ENCODE results near the gene KRT16.

The KRT16 gene

DNA sequence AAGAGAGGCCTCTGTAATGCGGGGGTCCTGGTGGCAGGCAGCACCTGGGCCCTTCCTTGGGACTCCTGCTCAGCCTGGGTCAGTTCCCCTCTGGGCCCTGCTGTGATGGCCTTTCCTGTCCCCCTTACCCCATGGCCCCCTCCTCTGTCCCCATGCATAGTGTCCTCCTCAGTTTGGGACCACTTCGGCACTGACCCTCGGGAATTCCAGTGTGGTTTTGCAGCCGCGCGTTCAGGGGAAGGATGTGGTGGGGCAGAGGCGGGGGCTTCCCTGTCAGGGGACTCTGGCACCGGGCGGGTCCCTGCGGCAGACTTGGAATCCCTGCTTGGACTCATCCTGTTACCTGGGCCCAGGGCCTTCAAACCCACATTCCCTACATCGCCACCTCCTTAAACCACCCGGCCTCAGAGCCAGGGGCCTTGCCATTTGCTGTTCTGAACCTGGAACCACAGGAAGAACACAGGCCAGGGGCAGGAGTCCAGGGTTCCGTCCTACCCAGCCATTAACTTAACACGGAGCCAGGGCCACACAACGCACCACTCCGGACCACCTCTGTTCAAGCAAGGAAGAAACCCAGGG is 44.7 kb upstream of the KRT16 start:
- no peaks in the 10 kb centered on the region for H3K27me3 ChIP-seq (ENCODE audit: insufficient read depth, poor library complexity, severe bottlenecking)
- peaks cover 45% of the 10 kb centered on the region for H3K4me1 ChIP-seq (ENCODE audit: insufficient read depth, poor library complexity, severe bottlenecking)
- H3K27ac ChIP-seq (ENCODE audit: poor library complexity, severe bottlenecking): peak overlapping the region; percentile 99
- H3K36me3 ChIP-seq (ENCODE audit: low read depth): no peaks in the 10 kb centered on the region
- TF ChIP-seq, protein P1, sequence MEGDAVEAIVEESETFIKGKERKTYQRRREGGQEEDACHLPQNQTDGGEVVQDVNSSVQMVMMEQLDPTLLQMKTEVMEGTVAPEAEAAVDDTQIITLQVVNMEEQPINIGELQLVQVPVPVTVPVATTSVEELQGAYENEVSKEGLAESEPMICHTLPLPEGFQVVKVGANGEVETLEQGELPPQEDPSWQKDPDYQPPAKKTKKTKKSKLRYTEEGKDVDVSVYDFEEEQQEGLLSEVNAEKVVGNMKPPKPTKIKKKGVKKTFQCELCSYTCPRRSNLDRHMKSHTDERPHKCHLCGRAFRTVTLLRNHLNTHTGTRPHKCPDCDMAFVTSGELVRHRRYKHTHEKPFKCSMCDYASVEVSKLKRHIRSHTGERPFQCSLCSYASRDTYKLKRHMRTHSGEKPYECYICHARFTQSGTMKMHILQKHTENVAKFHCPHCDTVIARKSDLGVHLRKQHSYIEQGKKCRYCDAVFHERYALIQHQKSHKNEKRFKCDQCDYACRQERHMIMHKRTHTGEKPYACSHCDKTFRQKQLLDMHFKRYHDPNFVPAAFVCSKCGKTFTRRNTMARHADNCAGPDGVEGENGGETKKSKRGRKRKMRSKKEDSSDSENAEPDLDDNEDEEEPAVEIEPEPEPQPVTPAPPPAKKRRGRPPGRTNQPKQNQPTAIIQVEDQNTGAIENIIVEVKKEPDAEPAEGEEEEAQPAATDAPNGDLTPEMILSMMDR (IDR thresholded peaks at IDR 0.05; ENCODE audit: poor library complexity, severe bottlenecking): no peak
- no peak overlapping the region for H3K4me3 ChIP-seq (ENCODE audit: severe bottlenecking)
- ATAC-seq (ENCODE audit: low read depth): no peak
- H3K9me3 ChIP-seq (ENCODE audit: severe bottlenecking): no peaks in the 10 kb centered on the region
- no peak for DNase-seq (ENCODE audit: low spot score)

DNA sequence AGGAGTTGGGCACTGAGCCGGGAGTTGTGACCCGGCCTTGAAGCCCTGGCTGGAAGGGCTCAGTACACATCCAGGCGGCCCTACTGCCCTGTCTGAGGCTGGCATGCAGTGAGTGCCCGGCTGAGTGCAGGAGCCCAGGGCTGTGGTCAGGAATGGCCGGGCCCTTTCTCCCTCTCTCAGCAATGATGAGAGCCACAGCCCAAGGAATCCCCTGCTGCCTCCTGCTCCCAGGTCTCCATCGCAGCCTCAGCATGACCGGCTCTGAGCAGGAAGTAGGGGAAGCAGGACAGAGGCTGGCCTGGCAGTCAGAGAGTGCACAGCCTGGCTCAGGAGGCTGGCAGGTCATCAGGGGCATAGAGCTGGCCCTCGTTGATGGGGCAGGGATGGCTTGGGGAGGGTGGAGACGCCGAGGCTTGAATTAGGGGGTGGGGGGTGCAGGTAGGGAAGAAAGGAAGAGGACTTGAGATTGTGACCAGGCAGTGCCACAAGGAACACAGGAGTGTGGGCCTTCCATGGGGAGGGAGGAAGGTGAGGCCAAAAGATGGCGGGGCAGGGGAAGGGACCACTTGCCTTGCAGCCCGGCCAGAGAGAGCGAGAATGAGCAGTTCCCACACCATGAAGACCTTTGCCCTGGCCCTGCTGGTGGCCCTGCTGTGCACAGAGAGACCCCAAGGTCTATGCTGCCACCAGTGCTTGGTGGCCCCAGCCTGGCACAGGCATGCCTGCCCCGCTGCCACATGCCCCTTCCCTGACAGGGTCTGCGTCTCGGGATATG is 43.9 kb upstream of the KRT16 start:
- TF ChIP-seq, protein P1 (IDR thresholded peaks at IDR 0.05; ENCODE audit: poor library complexity, severe bottlenecking): no peak
- DNase-seq (ENCODE audit: low spot score) (no peak), ATAC-seq (ENCODE audit: low read depth) (no peak)
- Histone ChIP-seq H3K9me3 (ENCODE audit: severe bottlenecking) (no peaks in the 10 kb centered on the region), H3K4me1 (ENCODE audit: insufficient read depth, poor library complexity, severe bottlenecking) (peaks cover 53% of the 10 kb centered on the region), H3K27me3 (ENCODE audit: insufficient read depth, poor library complexity, severe bottlenecking) (no peaks in the 10 kb centered on the region), H3K4me3 (ENCODE audit: severe bottlenecking) (no peak overlapping the region), H3K27ac (ENCODE audit: poor library complexity, severe bottlenecking) (peak overlapping the region; percentile 99), H3K36me3 (ENCODE audit: low read depth) (no peaks in the 10 kb centered on the region)

DNA sequence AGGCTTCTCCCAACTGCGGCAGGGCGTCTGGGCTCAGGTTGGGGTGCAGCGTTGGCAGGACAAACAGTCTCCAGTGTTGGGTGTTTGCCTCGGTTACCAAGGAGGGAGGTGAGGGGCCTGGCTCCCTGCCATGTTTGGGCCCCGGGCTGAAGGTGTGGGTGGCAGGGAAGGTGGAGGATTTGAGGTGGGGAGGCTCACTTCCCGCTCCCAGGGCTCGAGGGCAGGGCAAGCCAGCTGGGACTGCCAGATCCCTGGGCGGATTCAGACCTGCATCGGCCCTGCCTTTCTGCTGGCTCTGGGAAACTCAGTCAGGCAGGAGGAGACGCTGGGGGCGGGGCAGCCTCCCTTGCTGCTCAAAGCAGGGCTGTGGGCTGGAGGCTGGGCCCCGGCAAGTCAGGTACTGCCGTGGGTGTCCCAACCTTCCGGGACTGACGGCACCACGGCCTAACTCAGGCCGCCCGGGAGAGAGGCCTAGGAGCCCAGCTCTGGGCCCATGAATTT is 43.1 kb upstream of the KRT16 start:
- Histone ChIP-seq H3K9me3 (ENCODE audit: severe bottlenecking) (no peaks in the 10 kb centered on the region), H3K4me1 (ENCODE audit: insufficient read depth, poor library complexity, severe bottlenecking) (peaks cover 61% of the 10 kb centered on the region), H3K27ac (ENCODE audit: poor library complexity, severe bottlenecking) (peak overlapping the region; percentile 99), H3K27me3 (ENCODE audit: insufficient read depth, poor library complexity, severe bottlenecking) (no peaks in the 10 kb centered on the region), H3K4me3 (ENCODE audit: severe bottlenecking) (no peak overlapping the region), H3K36me3 (ENCODE audit: low read depth) (no peaks in the 10 kb centered on the region)
- TF ChIP-seq, protein P1 (IDR thresholded peaks at IDR 0.05; ENCODE audit: poor library complexity, severe bottlenecking): no peak
- DNase-seq (ENCODE audit: low spot score) (peak; percentile 99), ATAC-seq (ENCODE audit: low read depth) (peak; percentile 59)

DNA sequence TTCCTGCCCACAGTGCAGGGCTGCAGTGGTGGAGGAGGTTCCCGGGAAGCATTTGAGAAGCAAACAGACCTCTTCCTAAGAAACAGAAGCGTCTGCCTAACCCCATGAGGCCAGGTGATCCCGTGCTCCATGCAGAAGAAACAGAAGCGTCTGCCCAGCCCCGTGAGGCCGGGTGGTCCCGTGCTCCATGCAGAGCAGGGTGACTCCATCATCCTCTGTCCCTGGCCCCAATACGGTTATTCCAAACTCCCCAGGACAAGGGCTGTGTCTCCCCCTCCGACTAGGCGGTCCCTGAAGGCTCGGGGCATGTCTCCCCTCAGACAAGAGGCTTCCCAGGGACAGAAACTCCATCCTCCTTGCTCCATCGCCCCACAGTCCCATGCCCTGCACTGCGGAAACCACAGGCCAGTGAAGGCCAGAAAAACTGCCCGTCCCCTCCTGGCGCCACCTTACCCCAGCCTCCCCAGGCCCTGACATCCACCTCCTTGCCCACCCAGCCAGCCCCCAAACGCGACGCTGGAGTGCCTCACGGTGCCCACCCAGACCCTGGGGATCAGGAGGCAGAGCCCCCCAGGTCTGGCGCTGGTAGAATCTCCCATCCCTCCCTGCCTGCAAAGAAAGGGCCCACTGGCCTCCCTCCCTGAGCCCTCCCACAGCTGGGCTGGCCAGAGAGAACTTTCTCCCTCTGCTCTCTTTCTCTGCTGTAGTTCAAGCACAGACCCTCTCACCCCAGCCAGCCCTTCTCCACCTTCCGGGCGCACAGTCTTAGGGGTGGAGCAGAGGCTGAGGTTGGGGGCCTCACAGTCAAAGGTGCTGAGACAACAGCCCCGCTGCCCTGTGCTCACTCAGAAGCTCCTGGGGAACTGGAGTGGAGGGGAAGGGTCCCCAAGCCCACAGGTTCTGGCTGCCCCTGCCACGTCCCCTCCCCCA is 42.4 kb upstream of the KRT16 start:
- Histone ChIP-seq H3K27me3 (ENCODE audit: insufficient read depth, poor library complexity, severe bottlenecking) (no peaks in the 10 kb centered on the region), H3K4me3 (ENCODE audit: severe bottlenecking) (no peak overlapping the region), H3K9me3 (ENCODE audit: severe bottlenecking) (no peaks in the 10 kb centered on the region), H3K36me3 (ENCODE audit: low read depth) (no peaks in the 10 kb centered on the region), H3K27ac (ENCODE audit: poor library complexity, severe bottlenecking) (peak overlapping the region; percentile 99), H3K4me1 (ENCODE audit: insufficient read depth, poor library complexity, severe bottlenecking) (peaks cover 64% of the 10 kb centered on the region)
- DNase-seq (ENCODE audit: low spot score): no peak
- peak; percentile 2 for ATAC-seq (ENCODE audit: low read depth)
- TF ChIP-seq, protein P1 (IDR thresholded peaks at IDR 0.05; ENCODE audit: poor library complexity, severe bottlenecking): no peak
